PFSK-1 (cell line): Measurements from ENCODE around the gene DAB1.

Experiments
- FOXP2 ChIP-seq: optimal IDR thresholded peaks from 2 replicates; pipeline ENCODE3; 2011; ENCODE audit warnings: borderline replicate concordance, control low read depth, inconsistent platforms; ENCODE audit not compliant: insufficient read depth; ENCODE audit errors: extremely low read length, extremely low read depth
- POLR2AphosphoS5 ChIP-seq: IDR thresholded peaks from 2 replicates; pipeline ENCODE4 v1.6.1; 2012; ENCODE audit warnings: low read depth, mild to moderate bottlenecking, control low read depth, low read length, moderate library complexity
- SIN3A ChIP-seq: IDR thresholded peaks from 2 replicates; pipeline ENCODE4 v1.6.1; 2012; ENCODE audit warnings: mild to moderate bottlenecking, low read length, moderate library complexity, borderline replicate concordance; ENCODE audit not compliant: insufficient read depth
- TAF1 ChIP-seq: IDR thresholded peaks from 2 replicates; pipeline ENCODE4 v1.6.1; 2012; ENCODE audit warnings: low read length, control low read depth, borderline replicate concordance; ENCODE audit not compliant: insufficient read depth
- TF ChIP-seq, protein P1 (sequence below), 2 experiments: IDR thresholded peaks; 2 replicates each; pipeline versions ENCODE4 v1.6.1 to v1.8.0; 2011 to 2012; ENCODE audit warnings: low read depth in 2 of 2, low read length in 2 of 2, control low read depth in 1 of 2, inconsistent platforms in 1 of 2, mild to moderate bottlenecking in 1 of 2, moderate library complexity in 1 of 2; ENCODE audit not compliant: insufficient read depth in 1 of 2

The DAB1 gene

DNA sequence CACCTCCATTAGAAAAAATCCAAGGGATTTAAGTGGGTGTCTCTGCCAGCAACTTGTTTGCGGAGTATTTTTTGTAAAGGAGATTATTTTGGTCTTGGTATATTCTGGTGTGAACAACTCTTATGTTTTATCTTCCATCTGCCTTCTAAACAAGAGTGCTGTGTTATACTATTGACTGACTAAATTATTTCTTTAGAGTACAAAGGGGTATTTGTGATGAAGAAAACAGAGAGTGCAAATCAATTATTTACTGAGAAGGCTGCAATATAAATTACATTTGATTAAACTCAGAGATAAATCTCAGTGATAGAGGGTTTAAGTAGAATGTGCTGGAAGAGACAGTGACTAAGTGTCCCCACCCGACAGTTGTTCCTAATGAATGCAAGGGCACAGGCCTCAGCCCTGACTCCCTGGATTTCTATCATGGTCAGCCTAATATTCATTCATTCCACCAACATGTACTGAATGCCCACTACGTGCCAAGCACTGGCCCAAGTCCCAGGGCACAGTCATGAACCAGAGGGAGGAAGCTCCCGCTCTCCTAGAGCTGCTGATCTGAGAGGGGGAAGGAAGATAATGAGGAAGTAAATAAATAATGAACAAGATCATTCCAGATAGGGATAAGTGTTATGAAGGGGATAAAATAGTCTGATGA lies 261.1 kb downstream of the DAB1 start:
- TF ChIP-seq TAF1, result no peak
- TF ChIP-seq FOXP2, result no peak
- TF ChIP-seq POLR2AphosphoS5, result no peak
- TF ChIP-seq, protein P1, sequence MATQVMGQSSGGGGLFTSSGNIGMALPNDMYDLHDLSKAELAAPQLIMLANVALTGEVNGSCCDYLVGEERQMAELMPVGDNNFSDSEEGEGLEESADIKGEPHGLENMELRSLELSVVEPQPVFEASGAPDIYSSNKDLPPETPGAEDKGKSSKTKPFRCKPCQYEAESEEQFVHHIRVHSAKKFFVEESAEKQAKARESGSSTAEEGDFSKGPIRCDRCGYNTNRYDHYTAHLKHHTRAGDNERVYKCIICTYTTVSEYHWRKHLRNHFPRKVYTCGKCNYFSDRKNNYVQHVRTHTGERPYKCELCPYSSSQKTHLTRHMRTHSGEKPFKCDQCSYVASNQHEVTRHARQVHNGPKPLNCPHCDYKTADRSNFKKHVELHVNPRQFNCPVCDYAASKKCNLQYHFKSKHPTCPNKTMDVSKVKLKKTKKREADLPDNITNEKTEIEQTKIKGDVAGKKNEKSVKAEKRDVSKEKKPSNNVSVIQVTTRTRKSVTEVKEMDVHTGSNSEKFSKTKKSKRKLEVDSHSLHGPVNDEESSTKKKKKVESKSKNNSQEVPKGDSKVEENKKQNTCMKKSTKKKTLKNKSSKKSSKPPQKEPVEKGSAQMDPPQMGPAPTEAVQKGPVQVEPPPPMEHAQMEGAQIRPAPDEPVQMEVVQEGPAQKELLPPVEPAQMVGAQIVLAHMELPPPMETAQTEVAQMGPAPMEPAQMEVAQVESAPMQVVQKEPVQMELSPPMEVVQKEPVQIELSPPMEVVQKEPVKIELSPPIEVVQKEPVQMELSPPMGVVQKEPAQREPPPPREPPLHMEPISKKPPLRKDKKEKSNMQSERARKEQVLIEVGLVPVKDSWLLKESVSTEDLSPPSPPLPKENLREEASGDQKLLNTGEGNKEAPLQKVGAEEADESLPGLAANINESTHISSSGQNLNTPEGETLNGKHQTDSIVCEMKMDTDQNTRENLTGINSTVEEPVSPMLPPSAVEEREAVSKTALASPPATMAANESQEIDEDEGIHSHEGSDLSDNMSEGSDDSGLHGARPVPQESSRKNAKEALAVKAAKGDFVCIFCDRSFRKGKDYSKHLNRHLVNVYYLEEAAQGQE (IDR thresholded peaks at IDR 0.05; ENCODE audit: insufficient read depth in 1 of 2, low read depth in 2 of 2, low read length in 2 of 2), result no peak
- no peak for TF ChIP-seq SIN3A

DNA sequence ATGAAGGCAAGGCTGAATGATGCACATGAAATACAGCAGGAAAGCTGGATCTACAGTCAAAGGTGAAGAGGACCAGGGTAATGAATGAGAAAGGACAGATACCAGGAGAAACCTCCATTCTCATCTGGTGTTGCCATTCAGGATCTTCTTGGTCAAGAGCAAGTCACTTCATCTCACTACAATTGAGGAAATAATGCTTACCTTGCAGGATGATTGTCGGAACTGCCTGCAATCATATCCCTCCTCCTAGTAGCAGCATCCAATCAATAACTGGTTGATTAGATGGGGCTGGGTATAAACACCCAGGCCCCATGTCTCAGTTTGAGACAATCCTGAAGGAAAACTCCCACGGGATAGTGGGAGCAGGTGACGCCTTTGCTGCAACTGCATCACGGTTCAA lies 263.3 kb downstream of the DAB1 start:
- TF ChIP-seq TAF1, result no peak
- TF ChIP-seq SIN3A, result no peak
- TF ChIP-seq, protein P1 (IDR thresholded peaks at IDR 0.05; ENCODE audit: insufficient read depth in 1 of 2, low read depth in 2 of 2, low read length in 2 of 2), result no peak
- TF ChIP-seq POLR2AphosphoS5, result no peak
- TF ChIP-seq FOXP2, result no peak

DNA sequence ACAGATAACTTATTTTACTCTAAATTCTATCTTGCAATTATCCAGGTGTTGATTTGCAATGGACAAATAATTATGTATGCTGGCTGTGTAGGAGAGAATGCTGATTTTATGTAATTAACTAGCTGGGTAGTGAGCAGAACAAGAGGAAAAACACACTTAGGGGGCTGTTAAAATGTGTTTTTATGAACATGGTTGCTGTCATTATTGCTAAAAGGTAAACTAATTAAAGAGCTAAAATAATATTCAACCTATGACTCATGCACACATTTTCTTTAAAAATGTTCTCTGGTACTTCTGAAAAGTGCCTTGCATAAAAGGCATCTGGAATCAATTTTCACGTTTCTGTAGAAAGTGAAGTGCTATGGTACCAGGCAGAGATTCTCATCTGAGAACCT lies 265.3 kb downstream of the DAB1 start:
- TF ChIP-seq, protein P1 (IDR thresholded peaks at IDR 0.05; ENCODE audit: insufficient read depth in 1 of 2, low read depth in 2 of 2, low read length in 2 of 2), result no peak
- TF ChIP-seq SIN3A (no peak), POLR2AphosphoS5 (no peak), FOXP2 (no peak), TAF1 (no peak)

DNA sequence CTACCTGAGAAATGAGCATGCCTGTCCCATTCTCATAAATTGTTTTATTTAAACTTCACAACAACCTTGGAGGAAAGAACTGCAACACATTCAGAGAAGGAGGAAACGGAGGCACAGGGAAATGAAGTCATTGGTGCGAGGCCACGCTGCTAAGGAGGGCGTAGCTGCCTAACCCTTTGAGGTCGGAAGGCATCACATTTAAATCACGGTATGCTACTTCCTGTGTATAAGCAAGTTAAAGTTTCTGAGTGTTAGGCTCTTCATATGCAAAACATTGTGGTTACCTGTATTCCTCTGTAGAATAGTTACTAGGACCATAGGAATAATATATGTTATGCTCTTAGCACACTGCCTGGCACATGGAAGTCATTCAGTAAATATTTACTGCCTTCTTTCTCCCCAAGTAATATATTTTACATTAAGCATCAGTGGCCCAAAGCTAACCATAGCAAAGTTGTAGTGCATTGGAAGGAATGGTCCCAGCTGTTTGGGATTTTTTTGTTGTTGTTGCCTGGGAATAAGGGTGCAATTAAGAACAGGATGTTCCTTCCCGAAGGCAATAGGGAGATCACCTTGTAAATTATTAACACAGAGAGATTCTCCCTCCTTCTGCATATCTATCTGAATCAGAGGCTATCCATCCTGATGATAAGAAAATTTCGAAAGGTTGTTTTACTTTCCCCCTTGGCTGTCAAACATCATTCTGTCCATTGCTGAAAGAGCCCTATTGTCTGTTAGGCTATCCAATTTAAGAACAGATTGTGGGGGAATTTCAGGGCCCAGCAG lies 265.8 kb downstream of the DAB1 start:
- TF ChIP-seq TAF1 (no peak), SIN3A (no peak), FOXP2 (no peak), POLR2AphosphoS5 (no peak)
- TF ChIP-seq, protein P1 (IDR thresholded peaks at IDR 0.05; ENCODE audit: insufficient read depth in 1 of 2, low read depth in 2 of 2, low read length in 2 of 2), result no peak
